HEK293 (cell line): ENCODE results near the gene SSR1.

Experiments used
- CTCF ChIA-PET: fragments of 350-600 bp; formaldehyde crosslinking; extraction: SDS; loops from one replicate; lab custom pipeline; 2021; ENCODE audit warnings: antibody characterized with exemption; lab: Yijun Ruan, JAX
- POLR2A ChIA-PET: fragments of 300-600 bp; formaldehyde crosslinking; extraction: SDS; loops from one replicate; lab custom pipeline; 2020; ENCODE audit warnings: antibody characterized with exemption, inconsistent platforms; lab: Yijun Ruan, JAX
- H3K27ac ChIP-seq: fragments of 200-500 bp; sonication (Bioruptor generic); 2 replicates; pipeline ENCODE4 v1.5.1; 2014; ENCODE audit warnings: low read depth, low read length, control low read depth, inconsistent platforms; ENCODE audit errors: extremely low read depth
- H3K36me3 ChIP-seq, 2 experiments: fragments of 200-500 bp in 1 of 2; sonication (Bioruptor generic) in 1 of 2; 1 replicate in 1 of 2; 2 replicates in 1 of 2; pipeline ENCODE4 v1.5.1; 2014 to 2017; ENCODE audit warnings: inconsistent platforms in 2 of 2, low read length in 2 of 2; ENCODE audit not compliant: control insufficient read depth in 2 of 2, insufficient read depth in 1 of 2
- H3K4me1 ChIP-seq: fragments of 200-500 bp; sonication (Bioruptor generic); 2 replicates; pipeline ENCODE4 v1.5.1; 2014; ENCODE audit warnings: mild to moderate bottlenecking, low read length, inconsistent platforms; ENCODE audit not compliant: control insufficient read depth, insufficient read depth
- H3K4me3 ChIP-seq: 2 replicates; pipeline ENCODE4 v1.5.1; 2011; ENCODE audit warnings: low read depth, mild to moderate bottlenecking, control low read depth, low read length, moderate library complexity
- H3K9me3 ChIP-seq: fragments of 200-500 bp; sonication (Bioruptor generic); 2 replicates; pipeline ENCODE4 v1.5.1; 2014; ENCODE audit warnings: low read depth, low read length, inconsistent platforms; ENCODE audit not compliant: control insufficient read depth, insufficient read depth
- BCL11A ChIP-seq: fragments of 450-650 bp; formaldehyde crosslinking; IDR thresholded peaks from 2 replicates; pipeline ENCODE4 v1.5.1; 2016; ENCODE audit warnings: low read depth, missing biosample characterization, missing genetic modification characterization
- EGR2 ChIP-seq: fragments of 450-650 bp; formaldehyde crosslinking; IDR thresholded peaks from 2 replicates; pipeline ENCODE4 v1.5.1; 2016; ENCODE audit warnings: low read depth, missing biosample characterization, missing genetic modification characterization
- ZBTB11 ChIP-seq: fragments of 450-650 bp; formaldehyde crosslinking; conservative IDR thresholded peaks from 2 replicates; pipeline ENCODE4 v1.5.1; 2016; ENCODE audit warnings: low read depth, missing biosample characterization, missing genetic modification characterization
- ZNF114 ChIP-seq: fragments of 450-650 bp; formaldehyde crosslinking; IDR thresholded peaks from 2 replicates; pipeline ENCODE4 v1.5.0; 2017; ENCODE audit warnings: missing biosample characterization, missing genetic modification characterization
- ZNF133 ChIP-seq: fragments of 450-650 bp; formaldehyde crosslinking; IDR thresholded peaks from 2 replicates; pipeline ENCODE4 v1.5.1; 2016; ENCODE audit warnings: missing biosample characterization, missing genetic modification characterization
- ZNF16 ChIP-seq: fragments of 450-650 bp; formaldehyde crosslinking; IDR thresholded peaks from 2 replicates; pipeline ENCODE4 v1.5.1; 2016; ENCODE audit warnings: low read depth, missing biosample characterization, missing genetic modification characterization
- ZNF2 ChIP-seq: fragments of 450-650 bp; formaldehyde crosslinking; IDR thresholded peaks from 2 replicates; pipeline ENCODE4 v1.5.1; 2016; ENCODE audit warnings: missing biosample characterization, missing genetic modification characterization
- ZNF211 ChIP-seq: fragments of 450-650 bp; formaldehyde crosslinking; IDR thresholded peaks from 2 replicates; pipeline ENCODE4 v1.5.1; 2016; ENCODE audit warnings: low read depth, missing biosample characterization, missing genetic modification characterization
- ZNF248 ChIP-seq: fragments of 450-650 bp; formaldehyde crosslinking; IDR thresholded peaks from 2 replicates; pipeline ENCODE4 v1.5.1; 2017; ENCODE audit warnings: missing biosample characterization, missing genetic modification characterization
- ZNF292 ChIP-seq: fragments of 450-650 bp; formaldehyde crosslinking; IDR thresholded peaks from 2 replicates; pipeline ENCODE4 v1.5.1; 2016; ENCODE audit warnings: low read depth, missing biosample characterization, missing genetic modification characterization, borderline replicate concordance
- ZNF449 ChIP-seq: fragments of 450-650 bp; formaldehyde crosslinking; IDR thresholded peaks from 2 replicates; pipeline ENCODE4 v1.5.1; 2017; ENCODE audit warnings: missing biosample characterization, mild to moderate bottlenecking, missing genetic modification characterization, moderate library complexity
- ZNF510 ChIP-seq: fragments of 450-650 bp; formaldehyde crosslinking; IDR thresholded peaks from 2 replicates; pipeline ENCODE4 v1.5.1; 2018; ENCODE audit warnings: mild to moderate bottlenecking, missing genetic modification characterization, missing biosample characterization; ENCODE audit not compliant: insufficient replicate concordance
- ZNF518A ChIP-seq: fragments of 450-650 bp; formaldehyde crosslinking; conservative IDR thresholded peaks from 2 replicates; pipeline ENCODE4 v1.5.1; 2016; ENCODE audit warnings: low read depth, missing biosample characterization, missing genetic modification characterization
- ZNF530 ChIP-seq: fragments of 450-650 bp; formaldehyde crosslinking; IDR thresholded peaks from 2 replicates; pipeline ENCODE4 v1.5.1; 2016; ENCODE audit warnings: low read depth, missing biosample characterization, missing genetic modification characterization
- ZNF623 ChIP-seq: fragments of 450-650 bp; formaldehyde crosslinking; IDR thresholded peaks from 2 replicates; pipeline ENCODE4 v1.5.1; 2016; ENCODE audit warnings: missing biosample characterization, missing genetic modification characterization
- ZNF707 ChIP-seq: fragments of 450-650 bp; formaldehyde crosslinking; IDR thresholded peaks from 2 replicates; pipeline ENCODE4 v1.5.1; 2016; ENCODE audit warnings: missing biosample characterization, missing genetic modification characterization
- ZNF785 ChIP-seq: fragments of 450-650 bp; formaldehyde crosslinking; IDR thresholded peaks from 2 replicates; pipeline ENCODE4 v1.5.1; 2016; ENCODE audit warnings: missing biosample characterization, missing genetic modification characterization
- ZNF837 ChIP-seq: fragments of 450-650 bp; formaldehyde crosslinking; IDR thresholded peaks from 2 replicates; pipeline ENCODE4 v1.5.1; 2016; ENCODE audit warnings: missing biosample characterization, missing genetic modification characterization
- TF ChIP-seq, protein P1 (sequence below): fragments of 450-650 bp; formaldehyde crosslinking; IDR thresholded peaks from 2 replicates; pipeline ENCODE4 v1.5.1; 2016; ENCODE audit warnings: missing biosample characterization, missing genetic modification characterization, low read depth

Gene SSR1

GRCh38 chr6:7295916-7296315 lies 17.1 kb downstream of the SSR1 start:
- Histone ChIP-seq H3K27ac (no peak overlapping the region), H3K9me3 (no peaks in the 10 kb centered on the region), H3K4me3 (no peak overlapping the region), H3K36me3 (peaks cover 83 to 92% of the 10 kb centered on the region in 2 experiments), H3K4me1 (no peaks in the 10 kb centered on the region)
- TF ChIP-seq, protein P1, sequence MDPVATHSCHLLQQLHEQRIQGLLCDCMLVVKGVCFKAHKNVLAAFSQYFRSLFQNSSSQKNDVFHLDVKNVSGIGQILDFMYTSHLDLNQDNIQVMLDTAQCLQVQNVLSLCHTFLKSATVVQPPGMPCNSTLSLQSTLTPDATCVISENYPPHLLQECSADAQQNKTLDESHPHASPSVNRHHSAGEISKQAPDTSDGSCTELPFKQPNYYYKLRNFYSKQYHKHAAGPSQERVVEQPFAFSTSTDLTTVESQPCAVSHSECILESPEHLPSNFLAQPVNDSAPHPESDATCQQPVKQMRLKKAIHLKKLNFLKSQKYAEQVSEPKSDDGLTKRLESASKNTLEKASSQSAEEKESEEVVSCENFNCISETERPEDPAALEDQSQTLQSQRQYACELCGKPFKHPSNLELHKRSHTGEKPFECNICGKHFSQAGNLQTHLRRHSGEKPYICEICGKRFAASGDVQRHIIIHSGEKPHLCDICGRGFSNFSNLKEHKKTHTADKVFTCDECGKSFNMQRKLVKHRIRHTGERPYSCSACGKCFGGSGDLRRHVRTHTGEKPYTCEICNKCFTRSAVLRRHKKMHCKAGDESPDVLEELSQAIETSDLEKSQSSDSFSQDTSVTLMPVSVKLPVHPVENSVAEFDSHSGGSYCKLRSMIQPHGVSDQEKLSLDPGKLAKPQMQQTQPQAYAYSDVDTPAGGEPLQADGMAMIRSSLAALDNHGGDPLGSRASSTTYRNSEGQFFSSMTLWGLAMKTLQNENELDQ (tag by site-specific recombination), result no peak
- no peak for TF ChIP-seq ZNF837
- no peak for TF ChIP-seq ZNF16 (tag by site-specific recombination)
- no peak for TF ChIP-seq ZNF133 (tag by site-specific recombination)
- no peak for TF ChIP-seq ZNF530 (tag by site-specific recombination)
- TF ChIP-seq ZNF707, result no peak
- TF ChIP-seq ZBTB11 (tag by site-specific recombination), result no peak
- no peak for TF ChIP-seq EGR2 (tag by site-specific recombination)
- TF ChIP-seq BCL11A (tag by site-specific recombination), result no peak
- no peak for TF ChIP-seq ZNF785 (tag by site-specific recombination)
- no peak for TF ChIP-seq ZNF2
- ChIA-PET POLR2A (interaction anchor here (0.7 kb wide), 1 partner anchor 691 kb away, joined by 3 read pairs; no protein-coding TSS in a partner anchor), CTCF (interaction anchor here (0.6 to 2.8 kb wide), 2 partner anchors 20 to 915 kb away, joined by 3 to 11 read pairs; no protein-coding TSS in a partner anchor)

DNA sequence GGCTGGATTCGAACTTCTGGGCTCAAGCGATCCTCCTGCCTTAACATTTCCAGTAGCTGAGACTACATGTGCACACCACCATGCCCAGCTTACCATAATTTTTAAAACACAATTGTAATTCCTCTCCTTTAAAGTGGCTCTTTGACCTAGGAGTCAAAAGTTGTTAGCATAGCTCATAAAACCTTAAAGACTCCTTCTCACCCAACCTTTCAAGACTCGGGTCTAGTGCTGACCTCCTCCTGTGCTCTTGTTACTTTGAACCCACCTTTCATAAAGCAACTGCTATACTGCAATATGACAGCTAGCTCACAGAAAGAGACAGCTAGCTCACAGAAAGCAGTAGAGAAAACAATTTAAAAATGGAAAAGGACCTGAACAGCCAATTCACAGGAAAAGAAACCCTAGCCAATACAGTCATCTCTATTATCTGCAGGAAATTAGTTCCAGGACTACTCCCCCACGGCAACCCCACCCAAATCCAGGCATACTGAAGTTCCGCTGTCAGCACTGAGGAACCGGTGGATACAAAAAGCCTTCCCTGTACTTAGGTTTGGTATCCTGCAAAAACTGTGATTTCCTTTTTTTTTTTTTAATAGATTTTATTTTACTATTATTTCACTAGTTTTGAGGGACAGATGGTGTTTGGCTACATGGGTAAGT lies 20.3 kb downstream of the SSR1 start:
- POLR2A ChIA-PET, result interaction anchor here (0.8 to 1.5 kb wide), 3 partner anchors 18 to 98 kb away, joined by 3 to 4 read pairs (median 3); partner anchors contain the start of genes CAGE1 and RIOK1
- peaks cover 74 to 82% of the 10 kb centered on the region in 2 experiments for H3K36me3 ChIP-seq
- CTCF ChIA-PET, result interaction anchor here (0.6 to 1.7 kb wide), 6 partner anchors 13 to 311 kb away, joined by 3 to 7 read pairs (median 3); no protein-coding TSS in a partner anchor
- TF ChIP-seq ZNF114, result no peak
- no peak for TF ChIP-seq ZNF211
- TF ChIP-seq ZNF292 (tag by site-specific recombination), result no peak
- no peak for TF ChIP-seq ZNF518A (tag by site-specific recombination)
- no peak for TF ChIP-seq ZNF510
- TF ChIP-seq ZNF248, result no peak
- TF ChIP-seq ZNF623 (tag by site-specific recombination), result no peak
- no peak for TF ChIP-seq ZNF449 (tag by site-specific recombination)

More for the DNA sequence above, 20.3 kb downstream of the SSR1 start:
- Histone ChIP-seq H3K4me3 (no peak overlapping the region), H3K27ac (no peak overlapping the region), H3K9me3 (no peaks in the 10 kb centered on the region), H3K4me1 (no peaks in the 10 kb centered on the region)
